Neural cell (in vitro differentiated cells): ENCODE measurements around the gene PTPRZ1.

Source experiments
- EZH2 ChIP-seq: fragments of 200-600, 300-800 bp; shearing (Covaris generic), sonication (generic); IDR thresholded peaks from 2 replicates; pipeline ENCODE4 v1.6.1; 2014; ENCODE audit warnings: antibody characterized with exemption, low read length, borderline replicate concordance, mild to moderate bottlenecking; ENCODE audit not compliant: insufficient read depth, poor library complexity, severe bottlenecking
- POLR2AphosphoS5 ChIP-seq: IDR thresholded peaks from 2 replicates; pipeline ENCODE4 v1.6.1; 2012
- REST ChIP-seq: IDR thresholded peaks from 2 replicates; pipeline ENCODE4 v1.6.1; 2012; ENCODE audit warnings: borderline replicate concordance
- TF ChIP-seq, protein P1 (sequence below): fragments of 450-650 bp; IDR thresholded peaks from 2 replicates; pipeline ENCODE4 v1.5.1; 2014; ENCODE audit warnings: antibody characterized with exemption, mild to moderate bottlenecking, moderate library complexity; ENCODE audit not compliant: poor library complexity, severe bottlenecking

DNA sequence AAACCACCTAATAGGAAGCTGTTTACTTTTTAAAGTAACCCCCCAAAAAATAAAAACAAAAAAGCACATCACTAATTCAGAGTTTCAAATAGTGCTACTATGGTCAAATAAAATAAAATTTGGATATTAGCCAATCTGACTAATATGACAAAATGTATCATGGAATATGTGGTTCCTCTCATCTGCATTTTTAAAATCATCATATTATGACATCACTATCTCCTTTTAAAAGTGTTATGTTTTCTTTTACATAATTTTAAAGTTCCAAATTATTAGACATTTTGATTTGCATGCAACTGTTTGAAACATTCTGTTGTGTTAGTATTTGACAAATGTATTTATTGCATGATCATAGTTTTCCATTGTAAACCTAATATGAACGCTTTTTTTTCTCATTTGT is 160.7 kb downstream of the PTPRZ1 start:
- TF ChIP-seq, protein P1, sequence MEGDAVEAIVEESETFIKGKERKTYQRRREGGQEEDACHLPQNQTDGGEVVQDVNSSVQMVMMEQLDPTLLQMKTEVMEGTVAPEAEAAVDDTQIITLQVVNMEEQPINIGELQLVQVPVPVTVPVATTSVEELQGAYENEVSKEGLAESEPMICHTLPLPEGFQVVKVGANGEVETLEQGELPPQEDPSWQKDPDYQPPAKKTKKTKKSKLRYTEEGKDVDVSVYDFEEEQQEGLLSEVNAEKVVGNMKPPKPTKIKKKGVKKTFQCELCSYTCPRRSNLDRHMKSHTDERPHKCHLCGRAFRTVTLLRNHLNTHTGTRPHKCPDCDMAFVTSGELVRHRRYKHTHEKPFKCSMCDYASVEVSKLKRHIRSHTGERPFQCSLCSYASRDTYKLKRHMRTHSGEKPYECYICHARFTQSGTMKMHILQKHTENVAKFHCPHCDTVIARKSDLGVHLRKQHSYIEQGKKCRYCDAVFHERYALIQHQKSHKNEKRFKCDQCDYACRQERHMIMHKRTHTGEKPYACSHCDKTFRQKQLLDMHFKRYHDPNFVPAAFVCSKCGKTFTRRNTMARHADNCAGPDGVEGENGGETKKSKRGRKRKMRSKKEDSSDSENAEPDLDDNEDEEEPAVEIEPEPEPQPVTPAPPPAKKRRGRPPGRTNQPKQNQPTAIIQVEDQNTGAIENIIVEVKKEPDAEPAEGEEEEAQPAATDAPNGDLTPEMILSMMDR, result no peak
- TF ChIP-seq POLR2AphosphoS5 (no peak), REST (no peak), EZH2 (no peak)
